ENCODE measurements around the gene CUL1.
A peak's percentile ranks its signal among the peaks of the same experiment; 100 is the strongest.

The CUL1 gene

GRCh38 chr7:148721390-148721789 is 22.7 kb downstream of the CUL1 start:
- DNase-seq = no peak

- no peak for DNase-seq
Measured at GRCh38 chr7:148722340-148723165, 23.9 kb downstream of the CUL1 start.

- DNase-seq = no peak
Measured at GRCh38 chr7:148723166-148723559, 24.5 kb downstream of the CUL1 start.

GRCh38 chr7:148723846-148724245 is 25.1 kb downstream of the CUL1 start:
- no peak for DNase-seq

GRCh38 chr7:148726385-148726784 is 27.7 kb downstream of the CUL1 start:
- peak; percentile 45 for DNase-seq

- DNase-seq = no peak
Measured at GRCh38 chr7:148727501-148728278, 29.0 kb downstream of the CUL1 start.

- DNase-seq = no peak
Measured at GRCh38 chr7:148729984-148730733, 31.5 kb downstream of the CUL1 start.

- no peak for DNase-seq
Measured at GRCh38 chr7:148732862-148733261, 34.2 kb downstream of the CUL1 start.

GRCh38 chr7:148733496-148733895 is 34.8 kb downstream of the CUL1 start:
- DNase-seq = no peak

- no peak for DNase-seq
Measured at GRCh38 chr7:148735141-148735540, 36.4 kb downstream of the CUL1 start.

GRCh38 chr7:148735967-148736366 is 37.3 kb downstream of the CUL1 start:
- no peak for DNase-seq

- no peak for DNase-seq
Measured at GRCh38 chr7:148738737-148739535, 40.2 kb downstream of the CUL1 start.

- DNase-seq = no peak
Measured at GRCh38 chr7:148746135-148746534, 47.4 kb downstream of the CUL1 start.

GRCh38 chr7:148747274-148747673 is 48.6 kb downstream of the CUL1 start:
- DNase-seq = no peak

GRCh38 chr7:148750442-148751355 is 52.0 kb downstream of the CUL1 start:
- no peak for DNase-seq

GRCh38 chr7:148753224-148753623 is 54.5 kb downstream of the CUL1 start:
- no peak for DNase-seq

GRCh38 chr7:148754912-148755311 is 56.2 kb downstream of the CUL1 start:
- DNase-seq = peak; percentile 15

- DNase-seq = no peak
Measured at GRCh38 chr7:148761499-148762278, 63.0 kb downstream of the CUL1 start.

GRCh38 chr7:148763622-148764021 is 64.9 kb downstream of the CUL1 start:
- DNase-seq = no peak

GRCh38 chr7:148770004-148770403 is 71.3 kb downstream of the CUL1 start:
- no peak for DNase-seq
